ENCODE measurements around the gene CUL1.

The CUL1 gene

GRCh38 chr7:148811892-148812291 lies 113.2 kb downstream of the CUL1 start:
- DNase-seq = no peak

- DNase-seq = no peak
Observed at GRCh38 chr7:148813890-148814289, 115.2 kb downstream of the CUL1 start.

GRCh38 chr7:148814922-148815559 lies 116.3 kb downstream of the CUL1 start:
- DNase-seq = no peak

GRCh38 chr7:148815612-148816011 lies 116.9 kb downstream of the CUL1 start:
- no peak for DNase-seq

- DNase-seq = no peak
Observed at GRCh38 chr7:148819697-148820360, 121.1 kb downstream of the CUL1 start.

- DNase-seq = no peak
Observed at GRCh38 chr7:148821422-148821821, 122.7 kb downstream of the CUL1 start.

- DNase-seq = no peak
Observed at GRCh38 chr7:148824864-148825263, 126.2 kb downstream of the CUL1 start.

GRCh38 chr7:148825338-148825737 lies 126.6 kb downstream of the CUL1 start:
- no peak for DNase-seq

- DNase-seq = no peak
Observed at GRCh38 chr7:148828965-148829364, 130.3 kb downstream of the CUL1 start.

GRCh38 chr7:148830897-148831692 lies 132.4 kb downstream of the CUL1 start:
- DNase-seq = no peak

- DNase-seq = no peak
Observed at GRCh38 chr7:148831782-148832181, 133.1 kb downstream of the CUL1 start.

- no peak for DNase-seq
Observed at GRCh38 chr7:148834605-148835004, 135.9 kb downstream of the CUL1 start.

- DNase-seq = no peak
Observed at GRCh38 chr7:148835854-148836253, 137.2 kb downstream of the CUL1 start.

GRCh38 chr7:148838905-148839304 lies 140.2 kb downstream of the CUL1 start:
- no peak for DNase-seq

GRCh38 chr7:148847815-148848734 lies 149.4 kb downstream of the CUL1 start:
- no peak for DNase-seq

- DNase-seq = no peak
Observed at GRCh38 chr7:148849393-148850098, 150.8 kb downstream of the CUL1 start.

GRCh38 chr7:148850564-148850963 lies 151.9 kb downstream of the CUL1 start:
- no peak for DNase-seq
